Esophagus squamous epithelium (tissue), 5 donors: ENCODE data around the gene ARL4D. TPM values are rescaled to one million over a fixed set of nuclear protein-coding genes. Genes with fewer than 3 reads are reported as not detected.

Experiments used
- DNase-seq: peaks from one replicate; lab custom pipeline; 2025; lab: John Stamatoyannopoulos, UW
- H3K27ac ChIP-seq, 4 donors: fragments of 200-600 bp; sonication (generic); one replicate each; pipeline ENCODE4 v1.5.1; 2016 to 2019; ENCODE audit warnings: mild to moderate bottlenecking in 1 of 4
- H3K27me3 ChIP-seq, 4 donors: fragments of 200-600 bp; sonication (generic); 1 replicate in 3 of 4; 2 replicates in 1 of 4; pipeline versions ENCODE4 v1.5.1 to v1.6.0; 2017 to 2021; ENCODE audit warnings: antibody characterized with exemption in 1 of 4
- H3K36me3 ChIP-seq, 3 donors: fragments of 200-600 bp; sonication (generic); one replicate each; pipeline ENCODE4 v1.5.1; 2016 to 2019
- H3K4me1 ChIP-seq, 3 donors: fragments of 200-600 bp; sonication (generic); one replicate each; pipeline ENCODE4 v1.5.1; 2017 to 2019
- H3K4me3 ChIP-seq, 4 donors: fragments of 200-600 bp; sonication (generic); 1 replicate in 3 of 4; 2 replicates in 1 of 4; pipeline ENCODE4 v1.5.1; 2016 to 2019; ENCODE audit warnings: mild to moderate bottlenecking in 2 of 4, moderate library complexity in 1 of 4
- H3K9me3 ChIP-seq, 3 donors: fragments of 200-600 bp; sonication (generic); one replicate each; pipeline ENCODE4 v1.5.1; 2016 to 2019
- POLR2A ChIP-seq, 4 donors: fragments of 450-650 bp; IDR thresholded peaks; one replicate each; pipeline ENCODE4 v1.6.1; 2017; ENCODE audit warnings: antibody characterized with exemption in 4 of 4, mild to moderate bottlenecking in 4 of 4, moderate library complexity in 3 of 4
- WGBS, 2 donors: methylation state at CpG; one replicate each; pipeline ENCODE4 v1.1.5; 2018; 5-methylcytosine and 5-hydroxymethylcytosine counted together
- intact Hi-C: fragments of 100-400 bp; cut with DNase I; formaldehyde crosslinking; loops from one replicate; pipeline ENCODE4 v1.15.0; 2022
- total RNA-seq, 4 donors: library from RNA; depleted of rRNA; stranded (reverse); fragments of >200 nt; gene quantifications; one replicate each; pipeline ENCODE4 v1.1.0, GENCODE V29; 2016
- TF ChIP-seq, protein P1 (sequence below), 6 experiments: fragments of 450-650 bp in 4 of 6; fragments of 200-600 bp in 2 of 6; sonication (generic) in 2 of 6; IDR thresholded peaks; one replicate each; pipeline ENCODE4 v1.5.1; 2016 to 2019; ENCODE audit warnings: antibody characterized with exemption in 6 of 6, mild to moderate bottlenecking in 4 of 6, moderate library complexity in 4 of 6
- donor health status: DM: yes; HTN: yes; CAD: no.

ARL4D gene
- total RNA-seq, 4 donors from 2014 or later, result 54.2 to 94.1 (median 61.5) TPM

DNA sequence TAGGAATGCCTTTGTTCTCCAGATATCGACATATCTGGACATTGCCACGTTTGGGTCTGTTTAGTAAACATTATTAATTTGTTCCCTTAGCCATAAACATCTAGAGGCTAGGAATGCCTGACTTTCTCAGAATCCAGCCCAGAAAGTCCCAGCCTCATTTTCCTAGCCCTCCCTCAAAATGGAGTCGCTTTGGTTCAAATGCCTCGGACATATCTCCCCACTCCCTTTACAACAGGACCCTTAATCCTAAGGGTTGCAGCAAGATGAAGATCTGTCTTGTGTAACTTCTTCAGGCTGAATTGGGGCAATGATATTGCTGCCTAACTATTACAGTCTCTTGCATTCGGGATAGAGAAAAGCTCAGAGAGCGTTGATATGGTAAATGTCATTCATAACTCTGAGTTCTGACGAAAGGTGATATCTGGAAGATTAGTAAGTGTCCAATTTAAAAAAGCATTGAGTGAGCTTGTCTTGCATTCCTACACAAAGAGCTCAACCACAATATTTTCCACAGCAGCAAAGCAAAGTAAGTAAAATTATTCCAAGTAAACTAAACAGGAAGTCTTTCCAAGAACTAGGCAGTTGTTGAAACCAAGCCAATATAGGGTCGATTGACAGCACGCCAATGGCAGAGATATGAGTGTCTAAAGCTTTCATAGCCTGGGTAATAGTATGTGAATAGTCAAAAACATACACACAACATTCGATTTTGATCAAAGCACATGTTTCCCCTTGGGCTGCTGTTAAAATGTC is 46.0 kb upstream of the ARL4D start:
- WGBS, 2 donors, result 78 to 81% methylated on average over 10 of the region's 10 CpGs
- no peak for DNase-seq

DNA sequence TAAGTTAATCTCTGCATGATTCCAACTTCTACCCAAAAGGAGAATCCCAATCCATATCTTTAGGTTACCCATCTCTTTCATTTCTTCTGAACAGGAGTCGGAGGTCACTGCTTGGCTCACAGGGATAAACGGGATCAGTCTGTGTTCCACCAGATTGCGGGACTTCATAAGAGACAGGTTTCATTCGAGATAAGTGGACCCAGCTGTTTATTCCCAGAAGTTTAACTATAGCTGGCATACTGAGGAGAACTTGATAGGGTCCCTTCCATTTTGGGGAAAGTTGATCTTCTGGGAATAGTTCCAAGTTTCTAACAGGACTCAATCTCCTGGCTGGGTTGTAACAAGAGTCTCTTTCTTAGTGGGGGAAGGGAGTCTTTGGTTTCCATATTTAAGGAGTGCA is 45.4 kb upstream of the ARL4D start:
- intact Hi-C loops, result no loop called here
- no peak for DNase-seq
- Histone ChIP-seq H3K27ac (no peak overlapping the region), H3K4me3 (no peak overlapping the region), H3K27me3 (no peaks in the 10 kb centered on the region), H3K36me3 (no peaks in the 10 kb centered on the region), H3K4me1 (peaks cover 0 to 10% (median 0%) of the 10 kb centered on the region in 3 donors), H3K9me3 (peaks cover 7 to 19% (median 17%) of the 10 kb centered on the region in 3 donors)
- TF ChIP-seq POLR2A (IDR thresholded peaks at IDR 0.05), result no peak
- TF ChIP-seq, protein P1, sequence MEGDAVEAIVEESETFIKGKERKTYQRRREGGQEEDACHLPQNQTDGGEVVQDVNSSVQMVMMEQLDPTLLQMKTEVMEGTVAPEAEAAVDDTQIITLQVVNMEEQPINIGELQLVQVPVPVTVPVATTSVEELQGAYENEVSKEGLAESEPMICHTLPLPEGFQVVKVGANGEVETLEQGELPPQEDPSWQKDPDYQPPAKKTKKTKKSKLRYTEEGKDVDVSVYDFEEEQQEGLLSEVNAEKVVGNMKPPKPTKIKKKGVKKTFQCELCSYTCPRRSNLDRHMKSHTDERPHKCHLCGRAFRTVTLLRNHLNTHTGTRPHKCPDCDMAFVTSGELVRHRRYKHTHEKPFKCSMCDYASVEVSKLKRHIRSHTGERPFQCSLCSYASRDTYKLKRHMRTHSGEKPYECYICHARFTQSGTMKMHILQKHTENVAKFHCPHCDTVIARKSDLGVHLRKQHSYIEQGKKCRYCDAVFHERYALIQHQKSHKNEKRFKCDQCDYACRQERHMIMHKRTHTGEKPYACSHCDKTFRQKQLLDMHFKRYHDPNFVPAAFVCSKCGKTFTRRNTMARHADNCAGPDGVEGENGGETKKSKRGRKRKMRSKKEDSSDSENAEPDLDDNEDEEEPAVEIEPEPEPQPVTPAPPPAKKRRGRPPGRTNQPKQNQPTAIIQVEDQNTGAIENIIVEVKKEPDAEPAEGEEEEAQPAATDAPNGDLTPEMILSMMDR (IDR thresholded peaks at IDR 0.05), result no peak
- WGBS, 2 donors, result 79 to 97% methylated on average over 4 of the region's 4 CpGs

More for the DNA sequence above, 46.0 kb upstream of the ARL4D start:
- Histone ChIP-seq H3K4me1 (peaks cover 0 to 10% (median 0%) of the 10 kb centered on the region in 3 donors), H3K36me3 (no peaks in the 10 kb centered on the region), H3K4me3 (no peak overlapping the region), H3K9me3 (peaks cover 7 to 26% (median 23%) of the 10 kb centered on the region in 3 donors), H3K27me3 (no peaks in the 10 kb centered on the region), H3K27ac (no peak overlapping the region)
- no peak for TF ChIP-seq POLR2A (IDR thresholded peaks at IDR 0.05)
- TF ChIP-seq, protein P1 (IDR thresholded peaks at IDR 0.05), result no peak
- intact Hi-C loops, result no loop called here

DNA sequence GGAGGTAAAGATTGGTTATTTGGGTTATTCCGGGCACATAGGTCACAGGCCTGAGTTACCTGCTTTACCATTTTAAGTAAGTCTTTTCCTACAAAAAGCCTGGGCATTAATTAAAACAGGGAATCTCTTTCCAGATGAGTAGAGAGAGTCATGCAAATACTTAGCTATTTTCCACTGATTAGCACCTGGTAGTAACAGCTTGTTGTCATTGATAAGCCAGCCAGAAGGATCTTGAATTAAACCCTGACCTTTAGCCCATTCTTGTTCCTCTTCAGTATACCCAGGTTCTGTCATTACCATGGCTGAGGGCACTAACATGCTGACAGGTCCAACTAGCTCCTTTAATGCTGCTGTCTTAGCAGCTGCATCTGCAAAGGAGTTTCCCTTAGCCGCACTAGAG is 44.4 kb upstream of the ARL4D start:
- 100% methylated on average over 1 to 2 of the region's 2 CpGs for WGBS, 2 donors
- DNase-seq, result no peak
- H3K36me3 ChIP-seq, result no peaks in the 10 kb centered on the region
- H3K4me1 ChIP-seq, result peaks cover 0 to 13% (median 0%) of the 10 kb centered on the region in 3 donors
- intact Hi-C loops, result no loop called here
- peaks cover 0 to 10% (median 7%) of the 10 kb centered on the region in 3 donors for H3K9me3 ChIP-seq
- H3K4me3 ChIP-seq, result no peak overlapping the region
- TF ChIP-seq, protein P1 (IDR thresholded peaks at IDR 0.05), result no peak
- no peak for TF ChIP-seq POLR2A (IDR thresholded peaks at IDR 0.05)
- H3K27me3 ChIP-seq, result no peaks in the 10 kb centered on the region
- no peak overlapping the region for H3K27ac ChIP-seq

DNA sequence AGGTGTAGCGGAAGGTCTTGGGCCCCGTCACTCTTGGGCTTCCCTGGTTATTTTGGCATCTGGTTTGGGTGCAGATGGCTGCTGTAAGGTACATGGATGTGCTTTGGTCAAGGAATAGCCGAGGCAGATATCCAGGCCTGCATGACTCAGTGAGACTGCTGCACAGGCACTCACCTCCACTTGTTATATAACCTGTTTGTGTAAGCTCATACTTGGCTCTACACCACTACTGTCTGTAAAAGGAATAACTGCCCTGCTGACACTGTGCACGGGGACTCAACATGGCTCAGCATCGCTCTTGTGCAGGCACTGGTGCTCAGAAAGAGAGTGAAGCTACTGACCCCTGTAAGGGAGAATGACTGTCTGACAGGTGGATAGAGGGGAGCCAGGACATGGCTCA is 42.3 kb upstream of the ARL4D start:
- TF ChIP-seq, protein P1 (IDR thresholded peaks at IDR 0.05), result no peak
- no peak for TF ChIP-seq POLR2A (IDR thresholded peaks at IDR 0.05)
- WGBS, 2 donors, result 75 to 78% methylated on average over 4 to 5 of the region's 5 CpGs
- no peak for DNase-seq
- no peaks in the 10 kb centered on the region for H3K36me3 ChIP-seq
- H3K9me3 ChIP-seq, result peaks cover 0 to 6% (median 0%) of the 10 kb centered on the region in 3 donors
- no peak overlapping the region for H3K4me3 ChIP-seq
- no peaks in the 10 kb centered on the region for H3K27me3 ChIP-seq
- H3K4me1 ChIP-seq, result peaks cover 4 to 24% (median 6%) of the 10 kb centered on the region in 3 donors
- H3K27ac ChIP-seq, result no peak overlapping the region
- intact Hi-C loops, result no loop called here

DNA sequence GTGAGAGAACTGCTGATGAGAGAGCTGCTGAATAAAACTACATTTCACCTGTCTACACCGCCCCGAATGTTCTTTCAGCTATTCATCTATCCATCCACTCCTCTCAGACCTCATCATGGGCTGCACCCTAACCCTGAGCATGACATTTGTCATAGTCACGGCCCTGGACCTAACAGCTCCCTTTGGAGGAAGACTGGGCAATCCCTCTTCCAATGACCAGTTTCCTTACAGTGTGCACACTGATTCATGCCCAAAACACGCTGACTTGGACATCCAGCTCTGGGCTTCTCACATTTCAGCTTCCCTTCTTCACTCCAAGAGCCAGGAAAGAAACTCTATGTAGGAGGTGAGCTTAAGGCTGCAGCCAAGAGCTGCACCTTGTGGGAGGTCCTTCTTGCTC is 41.8 kb upstream of the ARL4D start:
- Histone ChIP-seq H3K4me1 (peaks cover 5 to 27% (median 6%) of the 10 kb centered on the region in 3 donors), H3K27me3 (no peaks in the 10 kb centered on the region), H3K4me3 (no peak overlapping the region), H3K27ac (no peak overlapping the region), H3K9me3 (peaks cover 0 to 6% (median 0%) of the 10 kb centered on the region in 3 donors), H3K36me3 (no peaks in the 10 kb centered on the region)
- WGBS, 2 donors, result 71 to 81% methylated on average over 4 of the region's 4 CpGs
- no peak for DNase-seq
- intact Hi-C loops, result no loop called here
- TF ChIP-seq, protein P1 (IDR thresholded peaks at IDR 0.05), result no peak
- TF ChIP-seq POLR2A (IDR thresholded peaks at IDR 0.05), result no peak
